Endodermal cell (in vitro differentiated cells): Measurements from ENCODE around the gene TIPIN. TPM values are rescaled to one million over a fixed set of nuclear protein-coding genes. Genes with fewer than 3 reads are reported as not detected.

ENCODE experiments used
- DNase-seq: peaks from one replicate; pipeline ENCODE4 v3.0.0-alpha.2; 2017
- H3K27ac ChIP-seq: 2 replicates; pipeline ENCODE4 v1.5.1; 2013; ENCODE audit warnings: mild to moderate bottlenecking, low read depth, low read length, moderate library complexity
- H3K27me3 ChIP-seq: 2 replicates; pipeline ENCODE4 v1.6.1; 2013; ENCODE audit warnings: mild to moderate bottlenecking, low read length, moderate library complexity; ENCODE audit not compliant: insufficient read depth, control insufficient read depth, poor library complexity, severe bottlenecking
- H3K36me3 ChIP-seq: 2 replicates; pipeline ENCODE4 v1.7.0; 2013; ENCODE audit warnings: mild to moderate bottlenecking, low read length, moderate library complexity; ENCODE audit not compliant: control insufficient read depth, insufficient read depth
- H3K4me1 ChIP-seq: one replicate; pipeline ENCODE4 v1.7.0; 2013; ENCODE audit warnings: low read length; ENCODE audit not compliant: control insufficient read depth, insufficient read depth
- H3K4me3 ChIP-seq: 2 replicates; pipeline ENCODE4 v1.5.1; 2013; ENCODE audit warnings: mild to moderate bottlenecking, low read length, moderate library complexity
- H3K9ac ChIP-seq: 2 replicates; pipeline ENCODE4 v1.6.1; 2013; ENCODE audit warnings: mild to moderate bottlenecking, low read length, moderate library complexity; ENCODE audit not compliant: poor library complexity, severe bottlenecking; ENCODE audit errors: extremely low read depth
- H3K9me3 ChIP-seq: 2 replicates; pipeline ENCODE4 v1.6.1; 2013; ENCODE audit warnings: mild to moderate bottlenecking, low read length, moderate library complexity; ENCODE audit not compliant: control insufficient read depth
- H3K27ac Mint-ChIP-seq: 2 replicates; pipeline ENCODE4 v1.8.0; 2020; ENCODE audit warnings: mixed read lengths
- H3K27me3 Mint-ChIP-seq: 2 replicates; pipeline ENCODE4 v1.8.0; 2021; ENCODE audit warnings: mild to moderate bottlenecking, mixed read lengths; ENCODE audit not compliant: insufficient read depth
- H3K36me3 Mint-ChIP-seq: 2 replicates; pipeline ENCODE4 v1.8.0; 2020; ENCODE audit warnings: low read depth, mixed read lengths
- H3K4me1 Mint-ChIP-seq: 2 replicates; pipeline ENCODE4 v1.8.0; 2020; ENCODE audit warnings: mixed read lengths
- H3K4me3 Mint-ChIP-seq: 2 replicates; pipeline ENCODE4 v1.8.0; 2020; ENCODE audit warnings: mild to moderate bottlenecking, moderate library complexity, mixed read lengths
- H3K9me3 Mint-ChIP-seq: 2 replicates; pipeline ENCODE4 v1.8.0; 2020; ENCODE audit warnings: mild to moderate bottlenecking, mixed read lengths
- WGBS, 2 experiments: methylation state at CpG; one replicate each; pipeline versions ENCODE4 v1.1.5 to v1.1.7; 2013; ENCODE audit warnings: missing lambda C conversion rate in 2 of 2, mixed read lengths in 1 of 2; ENCODE audit not compliant: insufficient coverage in 1 of 2, insufficient read length in 1 of 2; 5-methylcytosine and 5-hydroxymethylcytosine counted together
- total RNA-seq, 2 donors: library from RNA; stranded (reverse); fragmentation: NEBNext Ultra II Directional in 1 of 2; extraction: Animal tissue kit (Norgen Biotek cat#: 25700) in 1 of 2; gene quantifications; 2 replicates in 1 of 2; 3 replicates in 1 of 2; pipeline ENCODE4 v1.2.1, GENCODE V29; 2021
- TF ChIP-seq, protein P1 (sequence below): fragments of 200-600 bp; sonication (generic); conservative IDR thresholded peaks from 2 replicates; pipeline ENCODE4 v1.5.0; 2021; ENCODE audit warnings: antibody characterized with exemption, mild to moderate bottlenecking

The TIPIN gene
- total RNA-seq, 2 donors from 2014 or later: 19.7 to 25.5 TPM

DNA sequence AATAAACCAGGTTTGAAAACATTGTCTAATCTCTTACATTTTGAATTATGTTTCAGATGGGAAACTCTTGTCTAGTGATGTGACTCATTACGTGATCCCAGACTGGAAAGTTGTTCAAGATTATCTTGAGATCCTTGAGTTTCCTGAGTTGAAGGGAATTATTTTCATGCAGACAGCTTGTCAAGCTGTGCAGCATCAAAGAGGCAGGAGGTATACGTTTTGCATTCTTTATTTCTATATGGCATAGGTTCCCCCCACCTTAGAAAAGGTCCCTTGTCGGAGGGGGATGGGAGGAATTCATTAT is 61.6 kb downstream of the TIPIN start:
- no peak overlapping the region for H3K27ac Mint-ChIP-seq
- no peaks in the 10 kb centered on the region for H3K9me3 Mint-ChIP-seq
- H3K27ac ChIP-seq: no peak overlapping the region
- H3K9me3 ChIP-seq: no peaks in the 10 kb centered on the region
- peaks cover 12% of the 10 kb centered on the region for H3K4me1 ChIP-seq
- H3K36me3 Mint-ChIP-seq: peaks cover 14% of the 10 kb centered on the region
- no peaks in the 10 kb centered on the region for H3K27me3 ChIP-seq
- peaks cover 35% of the 10 kb centered on the region for H3K4me1 Mint-ChIP-seq
- H3K4me3 Mint-ChIP-seq: peak overlapping the region; percentile 74
- no peaks in the 10 kb centered on the region for H3K27me3 Mint-ChIP-seq
- peaks cover 2% of the 10 kb centered on the region for H3K36me3 ChIP-seq
- no peak for DNase-seq
- peak overlapping the region; percentile 82 for H3K4me3 ChIP-seq
- TF ChIP-seq, protein P1, sequence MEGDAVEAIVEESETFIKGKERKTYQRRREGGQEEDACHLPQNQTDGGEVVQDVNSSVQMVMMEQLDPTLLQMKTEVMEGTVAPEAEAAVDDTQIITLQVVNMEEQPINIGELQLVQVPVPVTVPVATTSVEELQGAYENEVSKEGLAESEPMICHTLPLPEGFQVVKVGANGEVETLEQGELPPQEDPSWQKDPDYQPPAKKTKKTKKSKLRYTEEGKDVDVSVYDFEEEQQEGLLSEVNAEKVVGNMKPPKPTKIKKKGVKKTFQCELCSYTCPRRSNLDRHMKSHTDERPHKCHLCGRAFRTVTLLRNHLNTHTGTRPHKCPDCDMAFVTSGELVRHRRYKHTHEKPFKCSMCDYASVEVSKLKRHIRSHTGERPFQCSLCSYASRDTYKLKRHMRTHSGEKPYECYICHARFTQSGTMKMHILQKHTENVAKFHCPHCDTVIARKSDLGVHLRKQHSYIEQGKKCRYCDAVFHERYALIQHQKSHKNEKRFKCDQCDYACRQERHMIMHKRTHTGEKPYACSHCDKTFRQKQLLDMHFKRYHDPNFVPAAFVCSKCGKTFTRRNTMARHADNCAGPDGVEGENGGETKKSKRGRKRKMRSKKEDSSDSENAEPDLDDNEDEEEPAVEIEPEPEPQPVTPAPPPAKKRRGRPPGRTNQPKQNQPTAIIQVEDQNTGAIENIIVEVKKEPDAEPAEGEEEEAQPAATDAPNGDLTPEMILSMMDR: no peak
- no peak overlapping the region for H3K9ac ChIP-seq
- WGBS, 2 experiments: 71 to 82% methylated on average over 1 to 3 of the region's 3 CpGs

DNA sequence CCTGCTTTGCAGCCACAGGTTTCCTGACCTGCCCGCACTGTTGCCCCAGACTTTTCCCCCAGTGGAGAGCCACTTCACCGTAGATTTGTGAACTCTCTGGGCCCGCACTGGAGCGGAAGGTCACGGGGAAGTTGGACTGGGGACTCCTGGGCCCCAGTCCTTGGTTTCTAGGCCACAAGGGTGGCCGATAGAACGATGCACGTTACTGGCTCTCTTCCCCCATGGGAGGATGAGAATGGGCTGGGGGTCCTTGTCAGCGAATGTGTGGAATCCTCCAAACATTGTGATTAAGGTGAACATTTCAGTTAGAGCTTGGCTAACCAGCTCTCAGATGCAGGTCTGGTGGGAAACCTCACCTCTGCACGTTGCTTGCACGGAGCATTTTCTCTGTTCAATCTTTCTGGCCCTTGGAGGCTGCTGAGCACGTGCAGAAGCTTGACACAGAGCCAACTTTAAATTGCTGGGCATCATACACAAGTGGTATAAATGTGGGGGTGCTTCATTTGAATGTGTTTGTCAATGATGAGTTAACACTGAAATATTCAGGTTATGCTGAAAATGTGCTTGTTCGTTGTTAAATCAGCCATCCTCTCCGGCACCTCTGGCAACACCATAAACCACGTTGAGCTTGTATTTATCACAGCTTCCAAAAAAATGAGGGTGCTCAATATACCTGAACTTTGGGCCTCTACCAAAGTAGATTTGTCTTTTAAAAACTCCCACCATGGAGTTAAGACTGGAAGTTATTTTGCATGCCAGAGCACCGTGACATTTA is 62.1 kb downstream of the TIPIN start:
- Histone ChIP-seq H3K9me3 (no peaks in the 10 kb centered on the region), H3K9ac (peak overlapping the region; percentile 48), H3K36me3 (peaks cover 2% of the 10 kb centered on the region), H3K27me3 (no peaks in the 10 kb centered on the region), H3K27ac (peak overlapping the region; percentile 7), H3K4me1 (peaks cover 12% of the 10 kb centered on the region), H3K4me3 (peak overlapping the region; percentile 82)
- DNase-seq: no peak
- Mint-ChIP-seq H3K36me3 (peaks cover 12% of the 10 kb centered on the region), H3K4me1 (peaks cover 34% of the 10 kb centered on the region), H3K27me3 (no peaks in the 10 kb centered on the region), H3K27ac (peak overlapping the region; percentile 77), H3K9me3 (no peaks in the 10 kb centered on the region), H3K4me3 (peak overlapping the region; percentile 74)
- TF ChIP-seq, protein P1: no peak
- 16 to 24% methylated on average over 9 to 16 of the region's 16 CpGs for WGBS, 2 experiments

DNA sequence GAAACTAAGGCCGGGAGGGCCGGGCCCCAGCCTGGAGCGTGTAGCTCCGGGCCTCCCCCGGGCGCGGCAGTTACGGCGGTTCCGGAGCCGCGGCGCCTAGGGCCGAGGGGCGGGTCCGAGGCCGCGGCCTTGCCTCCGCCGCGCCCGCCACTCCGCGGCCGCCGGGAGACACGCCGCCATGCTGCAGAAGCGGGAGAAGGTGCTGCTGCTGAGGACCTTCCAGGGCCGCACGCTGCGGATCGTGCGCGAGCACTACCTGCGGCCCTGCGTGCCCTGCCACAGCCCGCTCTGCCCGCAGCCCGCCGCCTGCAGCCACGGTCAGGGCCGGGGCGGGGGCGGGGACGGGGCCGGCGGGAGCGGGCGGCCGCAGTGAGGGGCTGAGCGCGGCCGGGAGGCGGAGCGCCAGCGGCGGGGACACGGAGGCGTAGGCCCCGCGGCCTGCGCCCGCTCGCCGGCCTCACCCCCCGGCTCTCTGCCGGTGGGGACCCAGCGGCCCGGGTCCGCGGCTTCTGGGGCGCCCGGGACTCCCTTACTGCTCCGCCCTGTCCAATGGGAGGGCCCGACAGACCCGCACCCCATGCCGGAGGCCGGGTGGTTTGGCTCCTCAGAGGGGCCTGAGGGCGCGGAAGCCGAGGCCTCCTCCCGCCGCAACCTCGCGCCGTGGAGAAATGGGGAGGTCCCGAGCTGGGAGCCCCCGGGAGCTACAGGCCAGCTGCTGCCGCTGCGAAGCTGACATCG is 62.9 kb downstream of the TIPIN start, which contains the start of gene DIS3L:
TSS of gene DIS3L (plus strand) at position 150 of the 738 bp plus-strand sequence. CDS start at position 179, 29 bp downstream.
- peak within 1 kb of the TSS; percentile 7 for H3K27ac ChIP-seq
- H3K9ac ChIP-seq: peak within 1 kb of the TSS; percentile 48
- H3K4me3 ChIP-seq: peak within 1 kb of the TSS; percentile 82
- H3K27me3 ChIP-seq: no peaks in the 10 kb centered on the region
- Mint-ChIP-seq H3K36me3 (peaks cover 10% of the 10 kb centered on the region), H3K4me1 (peaks cover 27% of the 10 kb centered on the region), H3K27ac (peak within 1 kb of the TSS; percentile 77), H3K27me3 (peaks cover 3% of the 10 kb centered on the region), H3K9me3 (no peaks in the 10 kb centered on the region), H3K4me3 (peak within 1 kb of the TSS; percentile 74)
- H3K9me3 ChIP-seq: no peaks in the 10 kb centered on the region
- 0 to 1% methylated on average over 27 to 91 of the region's 92 CpGs for WGBS, 2 experiments
- TF ChIP-seq, protein P1: no peak
- H3K36me3 ChIP-seq: peaks cover 2% of the 10 kb centered on the region
- peaks cover 7% of the 10 kb centered on the region for H3K4me1 ChIP-seq
- peak; percentile 86 for DNase-seq
